Central memory CD8-positive, alpha-beta T cell (primary cell): ENCODE results near the gene OSBP2.

Source experiments
- ATAC-seq: fragments of 150-1000 bp; cut with Tn5 transposase; replicated peaks from 2 replicates; pipeline ENCODE4 v1.10.0; 2022; ENCODE audit warnings: mild to moderate bottlenecking, moderate FRiP score, moderate number of reproducible peaks; ENCODE audit not compliant: poor library complexity, severe bottlenecking; ENCODE audit errors: extremely low read depth
- DNase-seq, 2 donors: peaks; one replicate each; pipeline ENCODE4 v3.0.0; 2021; ENCODE audit warnings: low spot score in 2 of 2
- H3K27ac Mint-ChIP-seq: one replicate; pipeline ENCODE4 v1.8.0; 2022; ENCODE audit warnings: low read depth, mild to moderate bottlenecking, moderate library complexity, mixed read lengths
- H3K27me3 Mint-ChIP-seq: one replicate; pipeline ENCODE4 v1.8.0; 2022; ENCODE audit warnings: mixed read lengths
- H3K36me3 Mint-ChIP-seq: one replicate; pipeline ENCODE4 v1.8.0; 2022; ENCODE audit warnings: mild to moderate bottlenecking, moderate library complexity, mixed read lengths; ENCODE audit not compliant: insufficient read depth
- H3K4me1 Mint-ChIP-seq: one replicate; pipeline ENCODE4 v1.8.0; 2022; ENCODE audit warnings: mixed read lengths
- H3K4me3 Mint-ChIP-seq: one replicate; pipeline ENCODE4 v1.8.0; 2022; ENCODE audit warnings: mild to moderate bottlenecking, moderate library complexity, mixed read lengths
- H3K9me3 Mint-ChIP-seq: one replicate; pipeline ENCODE4 v1.8.0; 2022; ENCODE audit warnings: mixed read lengths

OSBP2 gene

DNA sequence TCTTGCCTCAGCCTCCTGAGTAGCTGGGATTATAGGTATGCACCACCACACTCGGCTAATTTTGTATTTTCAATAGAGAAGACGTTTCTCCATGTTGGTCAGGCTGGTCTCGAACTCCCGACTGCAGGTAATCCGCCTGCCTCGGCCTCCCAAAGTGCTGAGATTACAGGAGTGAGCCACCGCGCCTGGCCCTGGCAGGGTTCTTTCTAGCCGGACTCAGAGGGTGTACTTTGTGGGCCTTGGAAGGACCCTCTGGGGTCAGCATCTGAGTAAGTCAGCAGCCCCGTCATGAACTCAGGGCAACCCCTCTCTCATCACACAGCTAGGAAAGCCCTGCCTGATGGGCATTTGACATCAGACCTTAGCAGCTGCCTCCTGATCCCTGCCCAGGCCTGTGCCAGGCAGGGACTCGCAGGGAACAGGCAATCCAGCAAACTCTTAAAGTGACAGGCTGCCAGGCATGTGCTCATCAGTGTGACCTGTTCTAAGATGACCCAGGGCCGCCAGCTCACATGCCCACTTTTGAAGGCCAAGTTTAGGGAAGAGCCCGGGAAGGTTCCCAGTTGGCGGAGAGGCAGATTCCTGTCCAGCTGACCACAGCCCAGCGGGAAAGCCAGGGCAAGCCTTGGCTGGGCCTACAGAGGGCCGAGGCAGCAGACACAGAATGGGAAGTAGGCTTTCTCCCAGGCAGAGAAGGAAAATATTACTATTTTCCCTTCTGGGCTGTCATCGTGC lies 181.0 kb downstream of the OSBP2 start:
- H3K27me3 Mint-ChIP-seq: no peaks in the 10 kb centered on the region
- no peaks in the 10 kb centered on the region for H3K9me3 Mint-ChIP-seq
- no peak overlapping the region for H3K27ac Mint-ChIP-seq
- no peak overlapping the region for H3K4me3 Mint-ChIP-seq
- H3K4me1 Mint-ChIP-seq: no peaks in the 10 kb centered on the region
- no peak for DNase-seq
- ATAC-seq: no peak
- H3K36me3 Mint-ChIP-seq: no peaks in the 10 kb centered on the region

DNA sequence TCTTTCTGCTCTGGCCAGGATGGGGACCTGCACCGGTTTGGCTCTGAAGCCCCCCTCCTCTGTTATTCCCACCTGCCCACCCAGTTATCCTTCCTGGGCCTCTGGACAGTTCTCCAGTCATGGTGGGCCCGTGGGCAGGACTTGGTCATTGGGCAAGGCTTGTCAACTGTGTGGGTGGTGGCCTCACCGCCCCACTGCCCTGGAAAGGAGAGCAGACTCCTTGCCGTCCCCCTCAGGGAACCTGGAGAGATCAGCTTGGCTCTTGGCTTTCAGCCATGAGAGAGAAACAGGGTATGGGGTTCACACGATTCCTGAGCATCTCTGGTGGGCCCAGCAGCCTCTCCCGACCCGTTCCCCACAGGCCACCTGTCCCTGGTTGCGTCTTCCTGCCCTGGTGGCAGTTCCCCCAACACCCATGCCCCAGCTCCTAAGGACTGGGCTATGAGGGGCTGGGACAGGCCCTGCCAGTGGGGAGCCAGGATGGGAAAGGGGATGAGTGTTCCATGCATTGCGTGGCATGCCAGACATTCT lies 181.6 kb downstream of the OSBP2 start:
- ATAC-seq (no peak), DNase-seq (no peak)
- H3K36me3 Mint-ChIP-seq: no peaks in the 10 kb centered on the region
- no peak overlapping the region for H3K4me3 Mint-ChIP-seq
- no peaks in the 10 kb centered on the region for H3K27me3 Mint-ChIP-seq
- H3K4me1 Mint-ChIP-seq: no peaks in the 10 kb centered on the region
- H3K27ac Mint-ChIP-seq: no peak overlapping the region
- no peaks in the 10 kb centered on the region for H3K9me3 Mint-ChIP-seq

DNA sequence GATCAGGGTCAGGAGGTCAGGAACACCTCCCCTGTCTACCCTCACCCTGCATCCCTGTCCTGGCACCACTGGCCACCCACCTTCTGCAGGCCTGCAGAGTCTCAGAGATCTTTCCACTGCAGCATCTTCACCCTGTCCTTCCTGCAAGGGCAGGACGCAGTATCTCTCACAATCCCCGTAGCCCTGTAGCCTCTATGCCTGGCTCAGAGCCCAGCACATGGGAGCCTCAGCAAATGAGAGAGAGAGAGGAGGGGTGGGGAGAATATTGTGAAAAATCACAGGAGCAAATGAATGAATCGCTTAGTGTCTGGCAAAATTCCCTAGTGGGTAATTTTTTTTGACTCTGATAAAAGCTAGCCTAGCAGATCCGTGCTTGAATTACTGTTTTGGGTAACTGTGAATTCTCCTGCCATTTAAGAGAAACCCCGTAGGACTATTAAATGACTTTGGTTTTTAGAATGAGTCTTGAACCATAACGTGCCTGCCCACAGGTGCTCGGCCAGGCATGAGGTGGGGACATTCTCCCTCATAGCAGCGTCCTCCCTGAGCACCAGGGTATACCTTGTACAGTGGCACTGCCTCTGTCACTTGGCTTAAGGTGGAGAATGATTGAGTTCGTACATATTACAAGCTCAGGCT lies 182.4 kb downstream of the OSBP2 start:
- Mint-ChIP-seq H3K36me3 (no peaks in the 10 kb centered on the region), H3K27me3 (no peaks in the 10 kb centered on the region), H3K9me3 (no peaks in the 10 kb centered on the region), H3K27ac (no peak overlapping the region), H3K4me3 (no peak overlapping the region), H3K4me1 (no peaks in the 10 kb centered on the region)
- ATAC-seq: no peak
- DNase-seq: no peak

DNA sequence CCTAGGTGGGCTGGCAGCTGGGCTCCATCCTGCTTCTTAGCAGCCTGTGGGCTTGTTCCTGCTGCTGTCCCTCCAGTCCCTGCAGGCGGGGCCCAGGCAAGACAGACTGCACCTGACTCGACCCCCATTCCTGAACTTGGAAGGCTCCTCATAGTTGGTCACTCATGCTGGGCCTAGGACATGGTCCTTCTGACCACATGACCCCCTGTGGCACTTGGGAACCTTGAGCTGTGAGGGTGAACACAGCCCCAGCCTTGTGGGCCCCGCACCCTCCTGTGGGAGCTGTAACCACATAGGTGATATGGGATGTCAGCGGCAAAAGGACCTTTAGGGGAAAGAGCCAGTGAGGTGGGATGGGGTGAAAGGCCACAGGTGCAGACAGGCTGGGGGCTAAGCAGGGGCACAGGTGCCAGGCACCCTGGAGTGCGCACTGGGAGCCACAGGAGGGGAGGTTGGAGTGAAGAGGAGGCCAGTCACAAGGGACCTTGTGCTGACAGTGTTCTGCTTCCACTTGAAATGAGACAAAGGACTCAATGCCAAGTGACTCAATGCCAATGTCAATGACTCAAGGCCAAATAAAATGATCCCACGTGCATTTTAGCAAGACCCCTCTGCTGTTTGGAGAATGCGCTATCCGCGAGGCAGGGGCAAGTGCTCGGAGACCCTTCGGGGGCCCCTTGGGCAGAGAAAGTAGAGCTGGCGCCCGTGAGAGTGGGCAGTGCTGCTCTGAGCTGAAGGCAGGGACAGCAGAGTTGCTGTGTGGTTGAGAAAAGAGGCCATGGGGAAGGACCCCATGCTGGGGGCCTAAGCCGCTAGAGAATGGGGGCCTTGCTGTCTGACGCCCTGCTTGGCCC lies 183.2 kb downstream of the OSBP2 start:
- no peaks in the 10 kb centered on the region for H3K9me3 Mint-ChIP-seq
- no peaks in the 10 kb centered on the region for H3K27me3 Mint-ChIP-seq
- H3K27ac Mint-ChIP-seq: no peak overlapping the region
- DNase-seq (no peak), ATAC-seq (no peak)
- H3K4me1 Mint-ChIP-seq: no peaks in the 10 kb centered on the region
- H3K4me3 Mint-ChIP-seq: no peak overlapping the region
- no peaks in the 10 kb centered on the region for H3K36me3 Mint-ChIP-seq

DNA sequence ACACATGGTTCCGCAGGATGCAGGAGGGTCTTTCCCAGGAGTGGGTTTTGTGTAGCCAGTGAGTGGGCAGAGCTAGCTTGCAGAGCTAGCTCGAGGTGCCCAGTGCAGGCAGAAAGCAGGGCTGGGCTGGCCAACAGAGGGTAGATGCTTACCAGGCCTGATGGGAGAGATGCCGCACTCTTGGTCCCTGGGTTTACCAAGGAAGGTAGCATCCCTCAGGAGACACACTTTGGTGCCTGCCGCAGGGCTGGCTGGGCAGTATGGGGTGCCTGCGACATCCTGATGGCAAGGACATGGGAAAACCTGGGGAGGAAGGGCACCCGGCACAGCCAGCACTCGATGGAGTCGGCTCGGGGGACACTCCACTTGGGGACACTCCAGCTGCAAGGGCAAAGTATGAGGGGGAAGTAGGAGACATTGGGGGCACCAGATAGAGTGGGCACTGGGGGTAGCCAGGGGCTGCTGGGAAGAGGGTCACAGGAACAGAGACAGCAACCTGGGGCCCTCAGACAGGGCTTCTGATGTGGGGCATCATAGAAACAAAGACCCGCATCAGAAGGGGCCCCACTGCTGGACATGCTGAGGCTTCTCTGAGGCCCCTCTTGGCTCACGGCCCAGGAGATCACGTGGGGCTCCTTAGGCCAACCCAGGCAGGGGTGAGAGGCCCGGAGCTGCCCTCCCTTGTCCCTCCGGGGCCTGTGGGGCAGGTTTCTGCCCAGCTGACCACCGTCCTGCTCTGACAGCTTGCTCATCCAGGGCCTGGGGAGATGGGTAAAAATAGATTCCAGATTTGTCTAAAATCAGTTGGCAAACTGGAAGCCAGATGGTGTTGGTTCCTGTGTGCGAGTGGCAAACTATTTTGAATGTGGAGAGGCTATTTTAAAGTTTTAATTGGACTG lies 184.1 kb downstream of the OSBP2 start:
- Mint-ChIP-seq H3K36me3 (no peaks in the 10 kb centered on the region), H3K27ac (no peak overlapping the region), H3K9me3 (no peaks in the 10 kb centered on the region), H3K27me3 (no peaks in the 10 kb centered on the region), H3K4me1 (no peaks in the 10 kb centered on the region), H3K4me3 (no peak overlapping the region)
- no peak for DNase-seq
- no peak for ATAC-seq

DNA sequence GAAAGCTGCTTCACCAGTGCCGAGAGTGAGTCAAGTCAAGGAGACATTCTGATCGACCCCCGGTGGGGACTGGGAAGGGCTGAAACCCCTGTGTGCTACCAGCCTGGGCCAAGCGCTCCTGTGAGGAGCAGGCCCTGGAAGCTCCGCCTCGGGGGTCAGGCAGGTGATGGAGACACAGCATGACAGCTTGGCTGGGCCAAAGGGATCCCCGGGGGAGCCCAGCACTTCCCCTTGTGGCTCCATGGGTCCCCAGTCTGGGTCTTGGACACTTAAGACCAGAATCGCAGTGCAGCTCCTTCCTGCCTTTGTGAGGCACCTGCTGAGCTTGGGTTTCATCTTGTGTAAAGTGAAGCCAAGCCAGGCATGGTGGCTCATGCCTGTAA lies 184.7 kb downstream of the OSBP2 start:
- H3K36me3 Mint-ChIP-seq: no peaks in the 10 kb centered on the region
- ATAC-seq (no peak), DNase-seq (no peak)
- no peak overlapping the region for H3K4me3 Mint-ChIP-seq
- H3K9me3 Mint-ChIP-seq: no peaks in the 10 kb centered on the region
- no peaks in the 10 kb centered on the region for H3K27me3 Mint-ChIP-seq
- no peaks in the 10 kb centered on the region for H3K4me1 Mint-ChIP-seq
- H3K27ac Mint-ChIP-seq: no peak overlapping the region

DNA sequence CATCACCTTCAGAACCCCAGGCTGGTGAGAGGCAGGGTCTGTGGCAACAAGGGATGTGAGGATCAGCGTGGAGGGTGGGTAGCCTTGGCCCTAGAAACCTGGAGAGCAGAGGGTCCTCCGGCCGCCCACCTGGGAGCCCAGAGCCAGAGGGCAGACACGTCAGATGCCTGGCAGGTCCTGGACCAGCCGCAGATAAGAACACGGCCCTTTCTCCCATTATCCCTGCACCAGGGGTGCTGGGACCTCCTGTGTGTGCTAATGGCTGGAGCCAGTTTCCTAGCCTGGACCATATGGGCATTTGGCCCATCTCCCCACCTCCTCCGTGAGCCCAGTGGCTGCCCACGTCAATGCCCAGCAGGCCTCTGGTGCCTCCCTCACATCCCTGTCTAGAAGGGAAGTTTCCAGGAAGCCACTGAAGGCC lies 185.5 kb downstream of the OSBP2 start:
- H3K27me3 Mint-ChIP-seq: no peaks in the 10 kb centered on the region
- H3K4me3 Mint-ChIP-seq: no peak overlapping the region
- DNase-seq: no peak
- no peak overlapping the region for H3K27ac Mint-ChIP-seq
- H3K9me3 Mint-ChIP-seq: no peaks in the 10 kb centered on the region
- H3K36me3 Mint-ChIP-seq: no peaks in the 10 kb centered on the region
- no peaks in the 10 kb centered on the region for H3K4me1 Mint-ChIP-seq
- no peak for ATAC-seq

DNA sequence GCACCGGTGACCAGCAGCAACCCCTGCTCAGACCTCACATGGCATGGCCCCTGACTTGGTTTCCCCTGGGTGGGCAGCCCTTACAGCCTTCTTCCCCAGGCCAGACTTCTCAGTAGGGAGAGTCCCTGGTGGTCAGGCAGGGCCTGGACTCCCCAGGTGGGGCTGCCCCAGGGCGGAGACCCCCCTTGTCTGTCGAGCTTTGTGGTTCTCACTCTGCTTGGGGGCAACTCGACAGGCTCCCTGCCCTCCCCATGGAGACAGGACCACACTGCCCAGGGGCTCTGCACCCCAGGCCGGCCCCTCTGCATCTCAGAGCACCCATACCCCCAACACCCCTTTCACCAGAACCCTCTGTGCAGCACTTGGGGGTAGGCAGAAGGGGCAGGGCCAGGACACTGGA lies 186.2 kb downstream of the OSBP2 start:
- ATAC-seq: no peak
- Mint-ChIP-seq H3K27ac (no peak overlapping the region), H3K4me1 (no peaks in the 10 kb centered on the region), H3K27me3 (no peaks in the 10 kb centered on the region), H3K36me3 (no peaks in the 10 kb centered on the region), H3K9me3 (no peaks in the 10 kb centered on the region), H3K4me3 (no peak overlapping the region)
- no peak for DNase-seq

DNA sequence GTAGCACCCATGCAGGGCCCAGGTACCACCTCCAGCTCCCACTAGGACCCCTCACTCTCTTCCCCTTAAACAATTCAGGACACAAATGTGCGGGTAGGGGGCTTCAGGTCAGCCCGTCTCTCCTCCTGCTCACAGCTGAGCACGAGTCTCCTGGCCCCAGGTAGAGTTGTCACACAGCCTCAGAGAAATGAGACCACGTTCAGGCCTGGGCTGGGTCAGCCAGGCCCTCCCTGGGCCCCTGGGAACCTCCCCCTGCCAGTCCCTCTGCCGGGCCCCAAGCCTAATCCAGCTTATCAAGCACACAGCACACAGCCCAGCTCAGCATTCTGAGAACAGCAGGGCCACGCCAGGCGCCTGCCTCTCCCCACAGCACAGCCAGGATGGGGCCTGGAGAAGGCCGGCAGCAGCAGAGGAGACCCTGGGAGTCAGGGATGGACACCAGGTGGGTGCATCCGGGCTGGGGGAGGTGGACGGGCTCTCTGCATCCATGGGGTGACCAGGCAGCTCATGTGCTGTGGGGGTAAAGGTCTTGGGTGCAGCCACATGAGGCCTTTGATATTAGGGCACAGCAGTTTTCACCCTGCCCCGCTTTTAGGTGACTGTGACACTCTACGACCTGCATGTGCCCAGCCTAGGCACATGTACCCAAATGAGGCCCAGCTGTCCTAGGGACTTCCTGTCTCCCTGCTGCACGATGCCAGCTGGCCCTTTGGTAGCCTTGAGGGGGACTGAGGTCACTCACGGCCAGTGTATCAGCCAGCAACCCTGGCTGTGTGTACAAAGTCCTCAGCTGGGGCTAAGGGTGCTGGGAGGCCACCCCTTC lies 186.9 kb downstream of the OSBP2 start:
- Mint-ChIP-seq H3K36me3 (no peaks in the 10 kb centered on the region), H3K27ac (no peak overlapping the region), H3K9me3 (no peaks in the 10 kb centered on the region), H3K4me1 (no peaks in the 10 kb centered on the region), H3K4me3 (no peak overlapping the region), H3K27me3 (no peaks in the 10 kb centered on the region)
- DNase-seq (no peak), ATAC-seq (no peak)

DNA sequence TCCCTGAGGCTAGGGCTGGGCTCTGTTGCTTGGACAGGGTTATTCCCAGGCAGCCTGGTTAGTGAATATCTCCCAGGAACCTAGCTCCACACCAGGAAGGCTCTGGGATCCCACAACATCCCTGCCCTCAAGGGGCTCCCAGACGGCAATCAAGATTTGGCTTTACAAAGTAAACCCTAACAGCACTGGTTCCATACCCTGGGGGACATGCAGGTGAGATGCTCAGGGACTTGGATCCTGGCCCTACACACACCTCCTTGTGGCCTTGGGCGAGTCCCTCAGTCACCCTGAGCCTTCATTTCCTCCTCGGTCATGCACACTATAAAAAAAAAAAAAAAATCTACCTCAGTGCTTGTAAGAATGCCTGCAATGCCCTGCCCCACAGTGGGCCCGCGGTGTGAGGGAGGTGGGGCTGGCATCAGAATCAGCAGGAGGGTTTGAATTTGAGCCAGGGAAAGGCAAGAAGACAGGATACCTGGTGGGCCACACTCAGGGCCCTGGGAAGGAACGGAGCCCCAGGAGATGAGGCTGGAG lies 187.6 kb downstream of the OSBP2 start:
- H3K27ac Mint-ChIP-seq: no peak overlapping the region

DNA sequence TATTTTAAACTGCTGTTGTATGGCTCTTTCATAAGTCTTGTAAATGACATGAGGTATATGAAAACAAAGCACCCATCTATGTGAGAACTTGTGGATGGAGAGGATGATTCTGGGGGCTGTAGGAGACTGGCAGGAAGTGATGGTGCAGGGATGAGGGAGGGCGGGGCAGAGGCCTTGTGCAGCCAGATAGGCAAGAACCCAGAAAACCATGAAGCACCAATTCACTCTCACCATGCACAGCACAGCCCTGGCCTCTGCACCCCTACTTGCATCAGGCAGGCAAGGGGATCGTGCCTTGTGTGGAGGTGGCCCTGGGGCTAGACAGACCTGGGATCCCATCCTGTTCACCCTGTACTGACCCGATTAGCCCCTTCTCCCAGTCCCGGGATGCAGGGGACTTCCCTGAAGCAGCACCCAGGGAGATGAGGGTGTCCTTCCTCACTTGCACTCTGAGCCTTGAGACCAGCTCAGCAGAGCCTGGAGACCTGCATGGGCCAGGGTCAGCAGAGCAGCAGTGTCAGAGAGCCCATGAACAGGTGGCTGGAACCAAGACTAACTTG lies 188.4 kb downstream of the OSBP2 start:
- peaks cover 2% of the 10 kb centered on the region for H3K36me3 Mint-ChIP-seq
- DNase-seq (no peak), ATAC-seq (no peak)
- H3K4me1 Mint-ChIP-seq: no peaks in the 10 kb centered on the region
- H3K27me3 Mint-ChIP-seq: no peaks in the 10 kb centered on the region
- H3K9me3 Mint-ChIP-seq: no peaks in the 10 kb centered on the region
- no peak overlapping the region for H3K4me3 Mint-ChIP-seq
- no peak overlapping the region for H3K27ac Mint-ChIP-seq

More for the DNA sequence above, 187.6 kb downstream of the OSBP2 start:
- Mint-ChIP-seq H3K36me3 (no peaks in the 10 kb centered on the region), H3K27me3 (no peaks in the 10 kb centered on the region), H3K4me3 (no peak overlapping the region), H3K4me1 (no peaks in the 10 kb centered on the region), H3K9me3 (no peaks in the 10 kb centered on the region)
- ATAC-seq (no peak), DNase-seq (no peak)
